NCI-H1092 treated with DMSO at 0.1 percent for 48 hours (cell line): ENCODE data around the gene ACTBL2.
"Not testable (repeated sequence)": the region's sequence is repeated elsewhere in the genome, so short reads cannot be mapped to it uniquely, and the experiment has no call there.

ENCODE experiments used
- DNase-seq: peaks from one replicate; lab custom pipeline; 2025; lab: John Stamatoyannopoulos, UW

Gene ACTBL2

DNA sequence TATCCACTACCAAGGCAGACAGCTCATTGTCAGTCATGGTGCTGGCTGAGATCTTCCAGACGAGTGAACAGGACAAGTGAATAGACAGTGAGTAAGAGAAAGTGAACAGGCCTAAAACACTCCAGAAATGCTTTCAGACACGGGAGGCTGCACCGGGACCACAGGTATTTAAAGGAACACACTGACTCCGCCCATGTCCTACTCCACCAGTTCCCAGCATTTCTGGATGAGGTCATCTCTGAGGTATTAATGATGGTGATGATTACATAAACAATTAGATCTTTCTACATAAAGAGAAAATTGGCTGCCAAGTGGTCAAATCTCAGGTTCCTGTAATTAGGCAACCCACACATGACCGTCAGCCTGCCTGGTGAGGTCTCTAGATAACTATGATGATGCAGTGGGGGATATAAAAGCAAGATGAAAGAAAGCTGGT is at the start of gene ACTBL2:
ACTBL2 (minus strand) TSS at position 141 of the 436 bp plus-strand sequence; CDS start at position 37, 104 bp downstream.
- no peak for DNase-seq

DNA sequence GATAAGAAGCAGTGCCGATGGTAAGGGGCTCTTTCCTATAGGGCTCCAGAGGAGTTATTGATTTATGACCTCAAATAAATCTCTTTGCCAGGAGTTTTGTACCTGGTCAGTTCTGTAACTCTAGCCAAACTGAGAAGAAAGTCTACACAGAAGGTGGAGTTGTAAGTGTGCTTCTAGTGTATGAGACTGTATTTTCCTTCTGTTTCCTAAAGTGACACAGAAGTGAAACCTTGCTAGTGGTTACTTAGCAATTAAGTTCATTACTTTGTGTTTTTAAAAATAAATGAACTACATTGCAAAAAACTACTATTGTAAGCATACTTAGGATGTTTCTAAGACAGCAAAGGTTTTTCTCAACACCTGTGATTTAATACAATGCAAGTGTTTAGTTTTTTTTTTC is 48.7 kb upstream of the ACTBL2 start:
- no peak for DNase-seq

DNA sequence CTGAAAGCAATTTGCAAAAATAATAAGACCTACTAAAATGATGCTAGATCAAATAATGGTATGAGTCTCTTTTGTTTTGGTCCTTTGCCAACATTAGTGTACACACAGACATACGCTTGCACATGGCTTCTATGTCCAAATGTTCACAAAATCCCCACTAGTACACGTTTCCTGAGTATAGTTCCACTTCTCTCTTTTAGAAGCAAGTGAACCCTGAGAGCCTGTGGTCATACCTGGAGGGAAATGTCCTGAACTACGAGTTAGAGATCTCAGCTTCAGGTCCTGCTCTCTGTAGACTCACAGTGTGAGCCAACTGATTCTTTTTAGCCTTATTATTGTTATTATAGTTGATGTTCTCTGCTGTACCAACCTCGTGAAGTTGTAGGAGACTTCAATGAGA is 47.3 kb upstream of the ACTBL2 start:
- no peak for DNase-seq

DNA sequence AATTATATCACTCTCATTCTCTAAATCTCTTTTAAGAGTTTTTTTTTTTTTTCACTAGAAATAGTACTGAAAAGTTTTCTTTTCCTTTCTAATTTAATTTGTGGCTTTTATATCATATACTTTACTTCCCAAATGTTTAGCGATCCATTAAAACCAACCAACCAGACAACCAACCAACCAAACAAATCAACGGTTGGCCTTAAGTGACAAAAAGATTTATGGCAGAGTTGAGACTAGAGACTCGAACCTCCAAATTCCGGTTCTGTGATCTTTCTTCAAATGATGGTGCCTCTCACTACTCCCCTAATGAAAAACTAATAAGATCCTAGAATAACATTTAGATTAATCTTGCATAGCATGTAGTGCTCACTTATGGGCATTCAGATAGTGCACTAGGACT is 45.3 kb upstream of the ACTBL2 start:
- DNase-seq = no peak

DNA sequence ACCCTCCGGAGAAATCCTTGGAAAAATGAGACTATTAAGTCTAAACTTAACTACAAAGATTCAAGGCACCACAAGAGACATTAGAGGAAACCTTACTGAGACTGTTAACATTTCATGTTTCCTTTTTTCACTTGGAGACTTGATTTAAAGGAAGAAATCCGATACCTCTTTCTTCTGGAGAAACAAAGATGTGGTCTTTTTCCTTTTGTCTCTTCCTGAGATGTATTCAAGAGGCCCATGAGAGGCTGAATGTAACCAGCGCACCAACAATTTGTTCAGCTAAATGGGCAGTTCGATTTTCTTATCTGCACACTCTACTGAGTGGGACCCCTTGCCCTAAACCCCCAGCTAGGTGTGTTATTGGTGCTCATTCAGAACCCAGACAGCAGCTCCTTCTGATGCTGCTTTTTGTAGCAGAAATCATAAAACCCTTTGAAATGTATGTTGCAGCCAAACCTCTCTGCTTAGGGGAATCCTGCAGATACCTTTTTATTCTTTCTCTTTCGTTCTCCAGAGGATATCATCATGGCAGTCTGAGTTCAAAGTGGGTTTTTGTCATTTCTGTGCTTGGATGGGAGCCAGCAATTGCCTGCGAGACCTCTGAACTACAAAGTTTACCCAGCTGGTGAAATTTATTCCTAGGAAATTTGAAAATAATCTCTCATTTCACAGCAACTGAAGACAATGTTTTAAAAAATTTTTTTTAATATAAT is 41.9 kb upstream of the ACTBL2 start:
- DNase-seq = no peak

DNA sequence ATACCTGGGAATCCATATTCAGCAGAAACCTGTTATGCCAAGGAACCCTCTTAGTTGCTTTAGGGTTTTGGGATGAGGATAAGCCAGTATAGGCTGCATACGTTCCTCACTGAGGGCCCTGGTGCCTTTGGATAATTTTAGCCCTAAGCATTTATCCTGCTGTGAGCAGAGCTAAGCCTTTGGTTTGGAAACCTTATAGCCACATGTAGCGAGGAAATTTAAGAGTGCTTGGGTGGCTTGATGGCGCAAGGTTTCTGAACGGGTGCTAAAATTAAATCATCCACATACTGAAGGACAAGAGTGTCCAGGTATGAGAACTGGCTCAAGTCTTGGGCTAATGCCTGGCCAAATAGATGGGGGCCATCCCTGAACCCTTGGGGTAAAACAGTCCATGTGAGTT is 39.9 kb upstream of the ACTBL2 start:
- DNase-seq = not testable (repeated sequence)

DNA sequence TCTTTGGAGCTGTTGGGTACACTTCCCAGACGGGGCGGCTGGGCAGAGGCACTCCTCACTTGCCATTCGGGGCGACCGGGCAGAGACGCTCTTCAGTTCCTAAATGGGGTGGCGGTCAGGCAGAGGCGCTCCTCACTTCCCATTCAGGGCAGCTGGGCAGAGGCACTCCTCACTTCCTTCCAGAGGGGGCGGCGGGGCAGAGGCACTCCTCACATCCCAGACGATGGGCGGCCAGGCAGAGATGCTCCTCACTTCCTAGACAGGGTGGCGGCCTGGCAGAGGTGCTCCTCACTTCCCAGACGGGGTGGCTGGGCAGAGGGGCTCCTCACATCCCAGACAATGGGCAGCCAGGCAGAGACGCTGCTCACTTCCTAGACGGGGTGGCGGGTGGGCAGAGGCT is 35.8 kb upstream of the ACTBL2 start:
- not testable (repeated sequence) for DNase-seq

DNA sequence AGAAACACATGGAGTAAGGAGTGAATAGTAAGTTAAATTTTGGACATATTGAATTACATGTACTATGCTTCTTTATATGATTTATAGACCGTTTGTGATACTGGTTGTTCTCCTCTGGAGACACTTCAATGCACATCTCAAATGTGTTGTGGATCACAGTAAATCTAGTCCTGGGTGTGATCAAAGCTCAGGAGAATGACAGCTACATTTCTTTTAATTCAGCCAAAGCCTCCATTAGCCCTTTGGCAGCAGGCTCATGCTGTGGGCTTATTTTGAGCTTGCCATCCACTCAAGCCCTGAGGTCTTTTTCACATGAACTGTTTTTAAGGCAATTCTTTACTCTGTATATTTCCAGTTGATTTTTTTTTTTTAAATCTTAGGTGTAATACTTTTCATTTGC is 34.6 kb upstream of the ACTBL2 start:
- no peak for DNase-seq

DNA sequence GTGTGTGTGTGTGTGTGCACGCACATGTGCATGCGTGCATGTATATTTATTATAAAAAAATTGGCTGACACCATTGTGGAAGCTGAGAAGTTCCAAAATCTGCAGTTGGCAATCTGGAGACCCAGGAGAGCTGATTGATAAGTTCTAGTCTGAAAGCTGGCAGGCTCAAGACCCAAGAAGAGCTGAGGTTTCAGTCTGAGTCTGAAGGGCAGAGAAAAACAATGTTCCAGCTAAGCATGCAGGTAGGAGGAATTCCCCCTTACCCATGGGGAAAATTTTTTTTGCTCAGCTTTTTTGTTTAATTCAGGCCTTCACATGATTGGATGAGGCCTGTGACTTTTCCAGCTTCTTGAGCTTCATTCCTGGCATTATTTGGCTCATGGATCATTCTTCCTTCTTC is 31.2 kb upstream of the ACTBL2 start:
- no peak for DNase-seq

DNA sequence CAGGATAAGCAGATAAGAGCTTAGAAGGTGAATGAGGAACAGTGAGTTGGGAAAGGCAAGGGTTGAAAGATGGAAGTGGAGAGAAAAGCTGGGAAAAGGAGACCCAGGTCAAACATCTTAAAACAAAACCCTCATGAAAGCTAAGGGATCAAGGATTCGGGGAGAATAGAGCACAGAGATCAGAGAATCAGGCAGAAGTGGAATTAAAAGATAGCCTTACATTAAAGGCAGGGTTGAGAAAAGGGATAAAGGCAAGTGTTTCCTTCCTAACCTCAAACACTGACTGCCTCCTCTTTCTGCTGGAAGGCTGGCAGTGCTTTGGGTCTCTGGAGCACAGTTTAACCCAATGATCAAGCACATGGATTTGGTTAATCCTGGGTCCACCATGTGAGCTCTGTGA is 28.7 kb upstream of the ACTBL2 start:
- no peak for DNase-seq

DNA sequence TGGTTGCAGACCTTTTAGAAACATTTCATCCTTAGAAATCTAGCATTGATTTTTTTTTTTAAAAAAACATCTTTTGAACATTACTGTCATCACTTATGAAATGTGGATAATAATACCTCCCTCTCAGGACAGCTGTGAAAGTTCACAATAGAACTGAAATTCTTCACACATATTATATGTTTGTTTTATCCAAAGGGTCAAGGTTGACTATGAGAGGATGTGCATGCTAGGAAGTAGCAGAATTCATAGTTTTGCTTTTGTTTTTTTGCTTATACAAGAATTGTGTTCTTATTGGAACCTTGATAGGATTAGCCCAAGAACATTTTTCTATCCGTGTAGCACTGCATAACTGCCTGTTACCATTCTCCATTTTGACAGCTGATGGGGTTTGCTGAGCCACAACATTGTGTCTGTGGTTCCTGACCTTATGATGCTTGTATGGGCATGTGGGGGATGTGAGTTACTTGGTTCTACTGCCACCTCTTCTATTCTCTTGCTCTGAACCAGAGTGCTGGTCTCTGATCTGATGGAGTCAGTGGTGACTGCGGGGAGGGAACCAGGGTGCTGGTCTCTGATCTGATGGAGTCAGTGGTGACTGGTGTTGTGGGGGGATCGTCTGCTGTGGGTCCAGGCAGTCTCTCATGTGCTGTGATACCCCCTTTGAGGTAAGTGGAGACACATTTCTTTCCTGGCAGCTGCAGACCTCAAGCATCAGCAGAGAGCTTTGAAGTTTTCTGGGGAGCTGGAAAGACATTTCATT is 27.1 kb upstream of the ACTBL2 start:
- DNase-seq = no peak

DNA sequence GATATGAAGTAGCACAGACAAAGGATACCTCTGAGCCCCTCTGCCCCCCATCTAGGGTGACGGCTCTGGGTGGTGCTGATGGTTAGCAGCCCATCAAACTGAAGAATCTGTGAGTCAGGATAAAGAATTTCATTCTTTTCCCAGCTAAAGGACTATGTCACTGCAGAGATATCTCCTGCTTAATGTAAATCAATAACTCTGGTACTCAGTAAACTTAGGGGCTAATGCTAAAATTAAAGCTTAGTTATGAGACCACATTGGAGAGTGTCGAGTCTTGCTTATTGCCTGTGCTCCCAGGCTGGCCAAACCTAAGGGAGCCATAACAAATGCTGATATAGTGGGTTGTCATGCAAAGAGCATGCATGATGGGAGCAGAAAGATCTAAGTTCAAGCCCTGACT is 25.6 kb upstream of the ACTBL2 start:
- no peak for DNase-seq

DNA sequence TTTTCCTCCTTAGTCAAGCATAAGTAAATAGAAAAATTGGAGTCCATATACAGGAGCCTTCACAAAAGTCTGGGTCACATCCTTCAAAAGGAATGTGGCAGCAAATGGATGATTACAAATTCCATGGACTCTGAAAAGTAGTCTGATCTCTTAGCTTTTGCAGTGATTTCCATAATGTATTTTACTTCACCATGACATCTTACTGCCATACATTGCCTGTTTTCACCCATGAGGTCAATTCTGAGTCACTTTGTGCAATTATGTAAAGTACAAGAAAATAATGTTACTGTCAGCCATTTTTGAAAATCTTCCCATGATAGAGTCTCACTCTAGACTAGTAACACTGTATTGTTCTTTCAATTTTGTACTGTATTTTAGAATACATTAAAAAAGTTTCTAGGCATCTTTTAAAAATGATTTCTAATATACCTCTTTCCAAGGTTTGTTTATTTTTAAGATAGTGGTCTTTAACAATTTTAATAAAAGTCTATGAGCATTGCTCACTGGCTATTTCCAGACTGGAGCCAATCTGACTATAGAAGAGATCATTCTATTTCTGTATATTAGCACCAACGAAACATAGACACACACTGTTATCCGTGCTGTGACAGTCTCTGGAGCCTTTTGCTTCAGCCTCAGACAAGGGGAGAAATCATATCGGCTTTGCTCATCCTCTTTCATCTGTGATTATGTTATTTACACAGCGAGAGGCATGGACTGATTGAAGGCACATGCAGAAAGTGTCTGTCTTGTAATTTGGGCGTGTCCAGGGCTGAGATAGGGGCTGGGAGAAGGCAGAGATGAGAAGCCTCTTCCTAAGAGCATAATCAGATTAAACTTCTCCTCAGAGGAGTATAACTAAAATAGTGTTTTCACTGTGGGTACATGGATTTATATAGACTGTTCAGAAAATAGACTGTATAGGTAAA is 22.9 kb upstream of the ACTBL2 start:
- no peak for DNase-seq

DNA sequence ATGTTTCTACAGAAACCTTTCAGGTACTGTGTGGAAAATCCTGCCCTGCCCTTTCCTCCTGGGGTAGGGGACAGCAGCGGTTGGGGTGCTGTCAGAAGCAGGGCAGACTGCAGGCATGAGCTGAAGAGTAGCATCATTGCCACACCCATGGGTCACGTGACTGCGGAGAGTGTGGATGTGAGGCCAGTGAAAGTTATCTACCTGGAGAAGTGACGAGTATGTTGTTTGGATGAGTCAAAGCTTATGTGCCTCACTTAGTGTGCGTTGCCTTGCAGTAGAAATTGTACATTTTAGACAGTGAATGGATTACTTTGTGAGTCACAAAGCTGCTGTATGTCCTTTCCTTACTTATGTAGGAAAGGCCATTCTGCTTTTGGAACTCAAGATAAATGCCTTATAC is 21.7 kb upstream of the ACTBL2 start:
- DNase-seq = no peak

DNA sequence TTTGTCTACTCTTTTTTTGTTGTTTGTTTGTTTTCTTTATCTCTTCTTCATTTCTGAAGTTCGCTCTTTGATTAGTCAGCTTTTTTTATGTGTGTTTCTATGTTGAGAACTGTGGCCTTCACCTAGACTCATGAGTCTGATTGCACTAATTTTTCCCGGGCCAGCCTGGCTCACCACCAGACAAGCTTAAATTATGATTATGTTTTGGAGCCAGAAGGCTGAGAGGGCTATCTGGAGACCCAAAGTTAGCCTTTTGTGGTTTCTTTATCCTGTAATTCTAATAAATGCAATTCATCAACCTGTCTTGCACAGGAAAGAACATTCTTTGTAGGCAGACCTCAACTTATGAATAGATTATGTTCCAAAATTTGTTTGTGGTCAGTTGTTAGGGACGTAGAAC is 20.8 kb upstream of the ACTBL2 start:
- no peak for DNase-seq

DNA sequence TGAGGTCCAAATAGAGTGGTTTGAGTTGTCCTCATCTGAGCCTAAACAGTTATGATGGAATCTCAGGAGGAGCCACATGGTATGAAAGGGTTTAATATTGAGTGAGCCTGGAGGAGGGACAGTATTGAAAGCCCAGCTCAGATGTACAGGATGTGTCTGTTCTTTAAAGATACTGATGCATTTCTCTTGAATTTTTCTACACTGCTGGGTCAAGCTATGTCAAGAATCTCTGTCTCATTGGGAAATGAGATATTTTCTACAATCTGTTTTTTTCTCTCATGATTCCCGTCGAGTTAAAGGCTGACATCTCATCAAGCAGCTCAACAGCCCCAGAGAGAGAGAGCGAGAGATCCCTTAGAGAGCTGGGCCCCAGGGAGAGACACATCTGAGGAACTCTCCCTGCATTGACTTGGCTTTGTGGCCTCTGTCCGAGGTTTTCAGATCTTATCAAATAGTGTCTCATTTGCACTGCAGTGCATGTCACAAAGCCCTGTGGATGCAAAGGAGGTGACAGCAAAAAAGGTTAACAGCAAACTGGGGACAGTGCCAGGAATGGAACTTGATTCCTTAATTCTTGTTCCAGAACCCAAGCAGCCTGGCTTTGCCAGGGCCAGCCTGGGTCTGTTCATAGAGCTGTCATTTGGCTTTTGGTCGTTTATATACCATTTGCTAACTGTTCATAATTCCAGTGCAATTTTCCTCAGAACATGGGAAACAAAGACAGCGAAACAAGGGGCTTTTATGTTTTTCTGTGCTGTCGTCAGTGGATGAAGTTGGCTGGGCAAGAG is 19.0 kb upstream of the ACTBL2 start:
- DNase-seq = no peak

DNA sequence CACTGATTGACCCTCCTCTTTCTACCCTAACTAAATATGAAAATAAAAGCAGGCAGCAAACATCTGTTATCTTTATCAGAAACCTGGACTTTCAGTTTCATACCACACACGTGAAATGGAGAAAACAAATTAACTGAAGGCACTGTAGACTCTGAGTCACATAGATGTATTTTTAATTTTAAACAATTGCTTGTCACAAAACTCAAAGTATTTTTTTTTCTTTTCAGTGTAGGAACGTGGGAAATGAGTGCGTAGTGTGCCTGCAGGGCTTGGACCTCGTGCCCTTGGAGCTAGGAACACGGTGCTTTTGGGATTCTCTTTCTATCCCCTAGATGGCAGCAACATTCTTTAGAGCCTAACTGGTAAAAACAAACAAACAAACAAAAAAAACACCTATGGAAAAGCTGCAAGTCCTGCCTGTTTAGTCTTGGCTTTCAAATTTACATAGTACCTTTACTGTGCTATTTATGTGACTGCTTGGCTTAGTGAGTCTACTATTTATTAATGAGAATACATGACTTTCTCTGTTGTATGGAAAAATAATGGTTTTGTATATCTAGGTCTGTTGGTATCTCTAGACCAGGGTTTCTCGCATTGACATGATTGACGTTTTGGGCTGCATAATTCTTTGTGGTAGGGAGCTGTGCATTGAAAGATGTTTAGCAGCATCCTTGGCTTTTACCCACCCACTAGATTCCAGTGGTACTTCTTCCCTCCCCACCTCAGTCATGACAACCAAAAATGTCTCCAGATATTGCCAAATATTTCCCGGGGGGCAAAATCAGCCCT is 16.8 kb upstream of the ACTBL2 start:
- peak; percentile 0 for DNase-seq

DNA sequence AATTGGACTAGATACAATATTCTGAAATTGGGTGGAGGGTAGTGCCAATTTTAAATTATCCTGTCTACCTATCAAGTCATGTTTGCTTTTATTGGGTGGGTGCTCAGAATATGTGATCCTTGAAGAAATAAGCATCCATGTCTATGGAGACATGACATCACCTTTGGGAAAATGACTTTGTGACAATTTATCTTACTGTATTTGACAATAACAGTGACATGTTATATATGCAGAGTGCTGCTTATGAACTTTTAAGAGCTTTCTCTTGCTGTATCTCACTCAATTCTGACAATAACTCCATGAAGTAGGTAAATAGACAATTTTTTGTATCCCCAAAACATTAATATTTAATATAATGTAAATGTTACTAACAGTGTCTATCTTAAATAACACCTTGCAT is 15.1 kb upstream of the ACTBL2 start:
- no peak for DNase-seq

DNA sequence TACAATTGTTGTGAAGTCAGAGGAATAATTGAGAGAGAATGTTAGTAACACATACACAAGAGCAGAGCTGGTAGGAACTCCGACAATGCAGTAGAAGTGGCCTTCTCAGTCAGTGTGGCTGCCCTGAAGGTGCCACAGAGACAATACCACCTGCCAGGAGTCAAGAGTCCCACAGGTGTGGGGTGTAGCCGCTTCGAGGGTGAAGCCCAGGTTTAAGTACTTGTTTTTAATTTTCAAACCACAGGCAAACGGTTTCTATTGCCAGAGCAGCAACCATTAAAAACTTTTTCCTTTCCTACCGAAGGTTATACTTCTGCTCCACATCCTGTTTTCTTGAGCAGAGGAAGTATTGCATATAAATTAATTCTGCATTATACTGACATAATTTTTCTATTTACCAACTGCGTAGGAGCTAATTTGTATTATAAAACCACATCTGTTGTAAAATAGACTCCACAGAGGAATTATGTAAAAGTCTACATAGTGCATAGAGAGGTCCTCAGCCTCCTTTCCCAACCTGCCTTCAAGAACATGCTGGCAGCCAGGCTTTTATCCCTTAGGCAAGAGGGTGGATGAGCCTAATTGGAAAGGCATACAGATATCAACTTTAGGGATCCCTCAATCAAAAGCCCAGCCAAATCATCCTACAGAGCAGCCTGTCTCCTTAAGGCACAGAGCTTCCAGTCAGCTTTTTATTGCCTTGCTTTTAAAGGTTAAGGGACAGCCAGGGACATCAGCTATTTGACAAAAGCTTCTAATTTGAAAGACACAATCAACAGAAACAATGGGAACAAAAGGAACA is 12.9 kb upstream of the ACTBL2 start:
- no peak for DNase-seq
